ENCODE data around the gene VWA5A.

DNA sequence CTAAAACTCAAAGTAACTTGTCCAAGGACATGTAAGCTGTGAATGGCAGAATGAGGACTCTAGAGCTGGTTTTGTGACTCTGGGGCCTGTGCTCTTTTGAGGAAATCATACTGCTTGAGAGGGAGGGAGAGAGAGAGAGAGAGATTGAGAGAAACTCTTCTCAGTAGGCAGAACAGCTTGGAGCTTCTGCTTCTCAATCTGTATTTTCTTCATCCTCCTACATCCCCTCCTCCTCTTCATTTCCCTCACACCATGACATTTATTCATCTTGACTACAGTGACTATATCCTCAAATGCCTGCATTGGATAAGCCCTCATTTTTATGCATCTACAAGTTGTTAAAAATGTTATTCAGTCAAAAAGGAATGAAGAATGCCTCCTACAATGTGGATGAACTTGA lies 44.2 kb downstream of the VWA5A start:
- TF ChIP-seq CTCF (IDR thresholded peaks at IDR 0.05; ENCODE audit: insufficient read depth, low read depth, low read length) (no peak), EZH2 (IDR thresholded peaks at IDR 0.05; ENCODE audit: insufficient read depth, low read length) (no peak)

Measured in astrocyte (in vitro differentiated cells and primary cell).